GM21723 (cell line): ENCODE data around the gene L3HYPDH.

Experiments
- ATAC-seq: cut with Tn5 transposase; IDR thresholded peaks from one replicate; pipeline ENCODE4 v1.9.1; 2021; ENCODE audit warnings: mild to moderate bottlenecking, moderate library complexity; ENCODE audit not compliant: unreplicated experiment

L3HYPDH gene

DNA sequence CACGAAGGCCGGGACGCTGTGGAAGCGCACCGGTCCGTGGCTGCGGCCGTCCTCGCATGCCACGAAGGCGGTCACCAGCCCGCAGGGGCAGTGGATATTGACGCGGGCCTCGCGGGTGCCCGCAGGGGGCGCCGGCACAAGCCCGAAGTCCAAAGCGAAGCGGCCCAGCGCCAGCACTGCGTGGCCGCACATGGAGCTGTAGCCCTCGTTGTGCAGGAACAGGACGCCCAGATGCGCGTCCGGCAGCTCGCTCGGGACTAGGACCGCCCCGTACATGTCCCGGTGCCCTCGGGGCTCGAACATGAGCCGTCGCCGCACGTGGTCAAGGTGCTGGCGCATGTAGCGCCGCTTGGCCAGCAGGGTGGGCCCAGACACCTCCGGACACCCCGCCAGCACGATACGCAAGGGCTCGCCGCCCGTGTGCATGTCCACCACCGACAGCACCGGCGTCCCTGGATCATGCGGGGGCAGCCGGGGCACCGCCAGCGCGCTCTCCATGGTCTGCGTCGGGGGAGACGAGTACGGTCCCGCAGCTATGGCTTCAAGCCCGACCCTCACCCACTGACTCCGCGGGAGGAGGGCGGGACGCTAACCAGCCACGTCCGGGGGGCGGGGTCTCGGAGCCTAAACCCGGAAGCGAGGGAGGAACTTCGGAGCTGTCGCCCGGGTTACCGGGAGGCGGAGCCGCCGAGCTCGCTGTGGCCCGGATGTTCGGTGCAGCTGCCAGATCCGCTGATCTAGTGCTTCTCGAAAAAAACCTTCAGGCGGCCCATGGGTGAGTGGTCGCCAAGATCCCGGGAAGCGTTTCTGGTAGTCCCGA, at the start of gene L3HYPDH, which contains the start of gene JKAMP:
TSS of gene L3HYPDH (minus strand) at position 590 of the 820 bp plus-strand sequence. CDS start at position 498, 92 bp downstream.
TSS of gene JKAMP (plus strand) at position 699 of the 820 bp plus-strand sequence. CDS start at position 772, 73 bp downstream.
- ATAC-seq, result peak; percentile 91

DNA sequence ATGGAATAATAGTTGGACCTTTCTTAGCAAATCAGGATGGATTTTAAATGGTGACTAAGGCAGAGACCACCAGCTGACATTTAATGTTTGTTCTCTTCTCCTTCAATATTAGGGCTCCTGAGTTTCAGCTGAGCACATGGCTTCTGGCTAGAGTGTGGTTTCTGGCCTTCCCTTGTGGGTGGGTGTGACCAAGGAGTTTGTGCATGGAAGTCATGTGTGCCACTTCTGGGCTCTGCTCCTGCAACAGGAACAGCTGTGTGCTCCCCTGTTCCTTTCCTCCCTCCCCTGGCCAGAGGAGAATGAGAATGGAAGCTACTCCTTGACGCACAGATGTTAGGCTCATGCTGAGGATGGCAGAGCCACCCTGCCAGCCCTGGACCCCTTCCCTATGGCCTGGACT, 48.2 kb upstream of the L3HYPDH start:
- ATAC-seq, result no peak

GRCh38 chr14:59530349-59530748, 46.1 kb upstream of the L3HYPDH start:
- ATAC-seq, result no peak

DNA sequence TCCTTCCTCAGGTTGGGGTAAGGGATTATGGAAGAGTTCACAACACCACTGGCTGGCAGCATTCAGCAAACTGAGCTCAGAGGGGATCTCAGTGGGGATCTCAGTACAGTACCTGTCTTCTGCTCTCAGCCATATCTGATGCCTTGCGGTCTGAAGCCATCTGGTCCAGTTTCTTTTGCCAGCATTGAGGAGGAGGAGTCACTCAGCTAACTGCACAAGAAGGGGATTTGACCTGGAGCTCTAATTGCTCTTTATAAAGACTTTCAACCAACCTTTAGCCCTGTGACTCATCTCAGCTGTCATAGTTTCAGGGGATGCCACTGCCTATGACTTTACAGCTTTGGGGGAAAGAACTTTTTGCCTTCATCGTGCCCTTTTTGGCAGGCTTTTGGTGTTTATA, 45.0 kb upstream of the L3HYPDH start:
- ATAC-seq, result no peak

DNA sequence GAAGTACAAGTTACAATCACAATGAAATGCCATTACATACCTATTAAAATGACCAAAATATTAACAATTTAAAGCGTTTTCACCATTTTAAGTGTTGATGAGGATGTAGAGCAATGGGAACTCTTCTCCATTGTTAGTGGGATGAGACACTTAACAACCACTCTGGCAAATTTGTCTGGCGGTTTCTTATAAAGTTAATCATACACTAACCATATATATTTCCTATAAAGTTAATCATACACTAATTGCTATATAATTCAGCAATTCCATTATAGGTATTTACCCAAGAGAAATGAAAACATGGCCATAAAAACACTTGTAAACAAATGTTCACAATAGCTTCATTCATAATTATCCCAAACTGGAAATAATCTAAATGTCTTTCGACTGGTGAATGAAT, 36.0 kb upstream of the L3HYPDH start:
- no peak for ATAC-seq

- no peak for ATAC-seq
Observed at GRCh38 chr14:59511916-59512575, 27.8 kb upstream of the L3HYPDH start.

- ATAC-seq, result no peak
Observed at GRCh38 chr14:59510966-59511365, 26.8 kb upstream of the L3HYPDH start.

GRCh38 chr14:59510001-59510400, 25.8 kb upstream of the L3HYPDH start:
- ATAC-seq, result no peak

DNA sequence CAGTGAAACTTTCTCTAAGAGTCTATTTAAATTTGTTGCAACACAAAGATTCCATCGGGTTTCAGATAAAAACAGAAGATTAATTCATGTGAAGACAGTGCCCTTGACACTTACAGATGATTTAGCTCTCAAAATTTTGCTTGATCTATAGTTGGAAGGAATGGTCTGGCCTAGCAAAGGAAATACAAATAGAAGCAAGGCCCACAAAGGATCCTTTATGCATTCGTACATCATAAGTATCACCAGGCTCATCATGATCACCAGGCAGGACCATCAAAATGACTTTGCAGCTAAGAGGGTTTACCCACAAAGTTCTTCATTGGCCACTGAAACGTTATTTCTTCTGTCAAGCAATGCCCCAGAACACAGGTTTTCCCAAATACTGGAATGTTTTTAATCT, 24.9 kb upstream of the L3HYPDH start:
- ATAC-seq, result no peak

- ATAC-seq, result no peak
Observed at GRCh38 chr14:59507752-59508103, 23.5 kb upstream of the L3HYPDH start.

GRCh38 chr14:59507063-59507751, 23.0 kb upstream of the L3HYPDH start:
- peak; percentile 84 for ATAC-seq

- no peak for ATAC-seq
Observed at GRCh38 chr14:59503256-59503655, 19.0 kb upstream of the L3HYPDH start.

DNA sequence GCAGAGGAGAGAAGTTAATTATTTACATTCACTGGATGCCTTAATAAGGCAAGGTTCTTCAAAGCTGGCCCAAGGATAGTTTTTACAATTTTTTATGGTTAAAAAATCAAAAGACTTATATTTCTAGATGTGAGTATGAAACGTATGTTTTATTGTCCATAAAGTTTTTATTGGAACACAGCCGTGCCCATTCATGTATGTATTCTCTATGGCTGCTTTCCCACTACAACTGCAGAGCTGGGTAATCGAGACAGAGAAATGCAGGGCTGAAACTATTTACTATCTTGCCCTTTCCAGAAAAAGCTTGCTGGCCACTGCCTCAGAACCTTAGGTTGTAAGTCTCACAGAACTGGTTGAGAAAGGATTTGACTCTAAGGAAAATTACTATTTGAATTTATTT, 16.5 kb upstream of the L3HYPDH start:
- no peak for ATAC-seq

DNA sequence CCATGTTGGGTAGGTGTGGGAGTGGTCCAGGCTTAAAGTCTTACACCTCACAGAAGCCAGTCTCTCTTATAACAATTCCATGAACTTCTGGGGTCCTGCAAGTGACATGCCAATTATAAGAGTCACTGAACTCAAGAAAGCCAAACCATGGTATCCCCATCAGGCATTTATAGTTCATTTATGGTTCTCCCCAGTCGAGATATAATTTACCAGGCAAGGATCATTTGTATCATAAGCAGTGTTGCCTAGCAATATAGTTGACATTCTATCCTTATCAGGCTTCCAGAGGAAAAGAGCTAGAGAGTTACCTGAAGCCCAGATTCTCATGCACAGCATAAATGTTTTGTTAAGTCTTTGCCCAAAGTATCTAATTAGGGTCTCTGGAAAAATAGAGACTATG, 8.2 kb upstream of the L3HYPDH start:
- no peak for ATAC-seq

- no peak for ATAC-seq
Observed at GRCh38 chr14:59490756-59491155, 6.5 kb upstream of the L3HYPDH start.

DNA sequence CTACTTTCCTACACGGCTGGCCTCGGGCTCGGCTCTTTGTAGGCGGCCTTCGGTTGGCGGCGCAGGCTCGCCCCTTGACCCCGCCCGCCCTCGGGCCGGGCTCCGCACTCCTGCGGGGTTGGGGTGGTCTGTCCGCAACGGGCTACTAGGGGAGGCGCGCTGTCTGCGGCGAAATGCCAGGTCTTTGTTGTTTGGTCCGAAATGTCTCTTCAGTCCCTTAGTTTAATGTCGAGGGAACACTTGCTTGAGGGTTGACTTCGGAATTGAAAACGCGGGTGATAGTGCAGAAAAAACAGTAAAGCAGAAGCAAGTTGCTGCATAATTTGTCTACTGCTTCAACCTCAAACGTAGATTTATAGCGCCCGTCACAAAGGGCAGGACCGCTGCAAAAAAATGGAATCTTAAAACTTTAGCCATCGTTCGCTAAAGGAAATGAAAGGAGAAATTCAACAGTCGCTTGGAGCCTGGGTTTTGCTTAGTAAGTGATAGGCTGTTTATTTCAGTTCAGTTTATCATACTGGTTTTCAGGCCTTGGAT, 499 bp upstream of the L3HYPDH start:
- ATAC-seq, result peak; percentile 55

- ATAC-seq, result no peak
Observed at GRCh38 chr14:59483363-59483762, 845 bp downstream of the L3HYPDH start.

GRCh38 chr14:59482541-59483331, 1.5 kb downstream of the L3HYPDH start:
- ATAC-seq, result no peak

- ATAC-seq, result no peak
Observed at GRCh38 chr14:59481871-59482540, 2.2 kb downstream of the L3HYPDH start.

GRCh38 chr14:59481407-59481806, 2.8 kb downstream of the L3HYPDH start:
- no peak for ATAC-seq
